Fibroblast of pulmonary artery (primary cell): ENCODE results near the gene HOXB8.

Experiments used
- DNase-seq: peaks from one replicate; pipeline ENCODE4 v3.0.0-alpha.2; 2010; ENCODE audit warnings: low read depth
- H3K4me3 ChIP-seq: replicated peaks from 2 replicates; pipeline ENCODE4 v1.5.1; 2011; ENCODE audit warnings: low read depth, mild to moderate bottlenecking, control low read depth, low read length, moderate library complexity
- TF ChIP-seq, protein P1 (sequence below): IDR thresholded peaks from 2 replicates; pipeline ENCODE4 v1.5.1; 2011; ENCODE audit warnings: mild to moderate bottlenecking, control low read depth, low read length, inconsistent platforms; ENCODE audit errors: missing control alignments

HOXB8 gene

DNA sequence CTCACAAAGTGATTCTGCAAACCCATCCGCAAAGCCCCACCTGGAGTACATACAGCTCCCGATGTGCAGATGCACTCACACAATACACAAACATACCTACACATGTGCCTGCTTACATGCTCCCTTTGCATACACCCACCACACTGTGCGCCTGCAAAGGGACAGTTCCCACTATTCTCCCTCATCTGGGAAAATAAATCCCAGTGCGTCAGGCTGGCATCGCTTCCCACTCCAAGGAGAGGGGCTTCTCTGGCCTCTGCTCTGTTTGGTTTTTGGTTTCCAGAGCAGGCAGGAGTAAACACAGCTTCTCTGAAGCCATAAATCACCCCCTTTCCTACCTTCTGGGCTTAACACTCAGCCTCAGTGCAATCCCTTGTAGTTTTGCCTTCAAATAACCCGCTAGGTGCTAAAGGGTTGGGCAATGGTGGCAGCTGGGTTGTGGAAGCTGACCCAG is 51.7 kb downstream of the HOXB8 start:
- TF ChIP-seq, protein P1, sequence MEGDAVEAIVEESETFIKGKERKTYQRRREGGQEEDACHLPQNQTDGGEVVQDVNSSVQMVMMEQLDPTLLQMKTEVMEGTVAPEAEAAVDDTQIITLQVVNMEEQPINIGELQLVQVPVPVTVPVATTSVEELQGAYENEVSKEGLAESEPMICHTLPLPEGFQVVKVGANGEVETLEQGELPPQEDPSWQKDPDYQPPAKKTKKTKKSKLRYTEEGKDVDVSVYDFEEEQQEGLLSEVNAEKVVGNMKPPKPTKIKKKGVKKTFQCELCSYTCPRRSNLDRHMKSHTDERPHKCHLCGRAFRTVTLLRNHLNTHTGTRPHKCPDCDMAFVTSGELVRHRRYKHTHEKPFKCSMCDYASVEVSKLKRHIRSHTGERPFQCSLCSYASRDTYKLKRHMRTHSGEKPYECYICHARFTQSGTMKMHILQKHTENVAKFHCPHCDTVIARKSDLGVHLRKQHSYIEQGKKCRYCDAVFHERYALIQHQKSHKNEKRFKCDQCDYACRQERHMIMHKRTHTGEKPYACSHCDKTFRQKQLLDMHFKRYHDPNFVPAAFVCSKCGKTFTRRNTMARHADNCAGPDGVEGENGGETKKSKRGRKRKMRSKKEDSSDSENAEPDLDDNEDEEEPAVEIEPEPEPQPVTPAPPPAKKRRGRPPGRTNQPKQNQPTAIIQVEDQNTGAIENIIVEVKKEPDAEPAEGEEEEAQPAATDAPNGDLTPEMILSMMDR: no peak
- DNase-seq: no peak
- peak overlapping the region; percentile 36 for H3K4me3 ChIP-seq

- H3K4me3 ChIP-seq: peak overlapping the region; percentile 1
- no peak for DNase-seq
- TF ChIP-seq, protein P1: no peak
Observed at GRCh38 chr17:48562934-48563333, 52.2 kb downstream of the HOXB8 start.
